IMR-90 (cell line): ENCODE results near the gene CYS1. TPM values are rescaled to one million over a fixed set of nuclear protein-coding genes. Genes with fewer than 3 reads are reported as not detected.

Experiments
- ATAC-seq: fragments of 200-7000 bp; cut with Tn5 transposase; 2 replicates; pipeline ENCODE4 v1.9.1; 2020; ENCODE audit warnings: low read depth, mild to moderate bottlenecking, moderate library complexity
- BruUV-seq: library from RNA; stranded (reverse); fragments of 400-500 nt; replicated peaks from 2 replicates; lab custom pipeline; 2021; lab: Mats Ljungman, UMichigan
- CTCF ChIA-PET: fragments of 300-600 bp; formaldehyde crosslinking; extraction: SDS; loops from one replicate; lab custom pipeline; 2021; ENCODE audit warnings: antibody characterized with exemption; lab: Yijun Ruan, JAX
- POLR2A ChIA-PET: fragments of 300-600 bp; sonication (Branson Sonifier 250); formaldehyde crosslinking; loops from one replicate; lab custom pipeline; 2022; ENCODE audit warnings: antibody characterized with exemption; ENCODE audit not compliant: unreplicated experiment; lab: Charles Lee
- DNase-seq: peaks from one replicate; pipeline ENCODE4 v3.0.0; 2013
- H2AFZ ChIP-seq: replicated peaks from 2 replicates; pipeline ENCODE3; 2013; ENCODE audit warnings: low read length, mild to moderate bottlenecking; ENCODE audit not compliant: poor library complexity
- H2AK5ac ChIP-seq: 2 replicates; pipeline ENCODE4 v1.6.1; 2013; ENCODE audit warnings: low read depth, low read length, inconsistent platforms
- H2AK9ac ChIP-seq: replicated peaks from 2 replicates; pipeline ENCODE3; 2013; ENCODE audit warnings: mild to moderate bottlenecking, low read depth, low read length, moderate library complexity; ENCODE audit not compliant: poor library complexity
- H2BK120ac ChIP-seq: 2 replicates; pipeline ENCODE4 v1.6.1; 2013; ENCODE audit warnings: low read depth, low read length, inconsistent platforms
- H2BK15ac ChIP-seq: 3 replicates; pipeline ENCODE4 v1.6.1; 2013; ENCODE audit warnings: low read depth, low read length, inconsistent platforms
- H2BK20ac ChIP-seq: 2 replicates; pipeline ENCODE4 v1.6.1; 2013; ENCODE audit warnings: low read depth, mild to moderate bottlenecking, inconsistent platforms, low read length, moderate library complexity
- H2BK5ac ChIP-seq: 2 replicates; pipeline ENCODE4 v1.6.1; 2013; ENCODE audit warnings: mild to moderate bottlenecking, low read depth, low read length, inconsistent platforms; ENCODE audit not compliant: poor library complexity, severe bottlenecking
- H3K14ac ChIP-seq: replicated peaks from 2 replicates; pipeline ENCODE4 v1.6.1; 2013; ENCODE audit warnings: low read depth, low read length, inconsistent platforms
- H3K18ac ChIP-seq: 2 replicates; pipeline ENCODE4 v1.6.1; 2013; ENCODE audit warnings: low read depth, low read length, control low read depth
- H3K23ac ChIP-seq: 2 replicates; pipeline ENCODE4 v1.6.1; 2013; ENCODE audit warnings: low read depth, low read length, inconsistent platforms
- H3K27ac ChIP-seq: 2 replicates; pipeline ENCODE4 v1.5.1; 2013; ENCODE audit warnings: mild to moderate bottlenecking, control low read depth, low read length; ENCODE audit not compliant: insufficient read depth
- H3K27me3 ChIP-seq: 2 replicates; pipeline ENCODE4 v1.6.1; 2013; ENCODE audit warnings: low read length; ENCODE audit not compliant: control insufficient read depth, insufficient read depth
- H3K36me3 ChIP-seq: 2 replicates; pipeline ENCODE4 v1.6.1; 2013; ENCODE audit warnings: low read length, mixed read lengths; ENCODE audit not compliant: control insufficient read depth, insufficient read depth
- H3K4ac ChIP-seq: 2 replicates; pipeline ENCODE4 v1.6.1; 2013; ENCODE audit warnings: low read depth, low read length, inconsistent platforms
- H3K4me1 ChIP-seq: 2 replicates; pipeline ENCODE4 v1.6.1; 2013; ENCODE audit warnings: low read length, mixed read lengths; ENCODE audit not compliant: control insufficient read depth, insufficient read depth
- H3K4me2 ChIP-seq: 2 replicates; pipeline ENCODE4 v1.6.1; 2013; ENCODE audit warnings: low read depth, mild to moderate bottlenecking, control low read depth, low read length, moderate library complexity
- H3K4me3 ChIP-seq: 2 replicates; pipeline ENCODE4 v1.5.1; 2013; ENCODE audit warnings: low read depth, mild to moderate bottlenecking, control low read depth, low read length, moderate library complexity; ENCODE audit not compliant: insufficient read depth
- H3K56ac ChIP-seq: 2 replicates; pipeline ENCODE4 v1.6.1; 2013; ENCODE audit warnings: low read length, inconsistent platforms; ENCODE audit not compliant: insufficient read depth; ENCODE audit errors: extremely low read depth
- H3K79me1 ChIP-seq, 2 experiments: 2 replicates each; pipeline ENCODE4 v1.6.1; 2013; ENCODE audit warnings: low read length in 2 of 2, inconsistent platforms in 1 of 2, low read depth in 1 of 2
- H3K9ac ChIP-seq: 2 replicates; pipeline ENCODE4 v1.6.1; 2013; ENCODE audit warnings: low read depth, low read length, control low read depth
- H3K9me1 ChIP-seq: 2 replicates; pipeline ENCODE4 v1.6.1; 2013; ENCODE audit warnings: low read length, inconsistent platforms; ENCODE audit not compliant: insufficient read depth
- H3K9me3 ChIP-seq: 2 replicates; pipeline ENCODE4 v1.6.1; 2013; ENCODE audit warnings: low read length; ENCODE audit not compliant: control insufficient read depth, insufficient read depth
- H4K20me1 ChIP-seq: 2 replicates; pipeline ENCODE4 v1.6.1; 2013; ENCODE audit warnings: low read length, inconsistent platforms; ENCODE audit not compliant: insufficient read depth
- H4K5ac ChIP-seq: 2 replicates; pipeline ENCODE4 v1.6.1; 2013; ENCODE audit warnings: mild to moderate bottlenecking, low read depth, low read length, control low read depth
- H4K8ac ChIP-seq, 2 experiments: 2 replicates each; pipeline ENCODE4 v1.6.1; 2013; ENCODE audit warnings: low read depth in 2 of 2, low read length in 2 of 2, control low read depth in 1 of 2, inconsistent platforms in 1 of 2
- H4K91ac ChIP-seq: 2 replicates; pipeline ENCODE4 v1.6.1; 2013; ENCODE audit warnings: low read depth, low read length, inconsistent platforms; ENCODE audit not compliant: insufficient read depth
- BHLHE40 ChIP-seq: fragments of 150-350 bp; IDR thresholded peaks from 2 replicates; pipeline ENCODE4 v1.6.1; 2016; ENCODE audit warnings: mild to moderate bottlenecking, low read depth, low read length
- CEBPB ChIP-seq: IDR thresholded peaks from 2 replicates; pipeline ENCODE4 v1.6.1; 2012; ENCODE audit warnings: low read depth, low read length, improper control_type of control experiment
- CHD1 ChIP-seq: IDR thresholded peaks from 2 replicates; pipeline ENCODE4 v1.6.1; 2012; ENCODE audit warnings: low read depth, low read length, improper control_type of control experiment
- CTCF ChIP-seq: conservative IDR thresholded peaks from 2 replicates; pipeline ENCODE4 v1.5.1; 2012; ENCODE audit warnings: mild to moderate bottlenecking, low read depth, low read length, improper control_type of control experiment
- ELK1 ChIP-seq: fragments of 150-350 bp; IDR thresholded peaks from 2 replicates; pipeline ENCODE4 v1.6.1; 2016; ENCODE audit warnings: low read depth, mild to moderate bottlenecking, low read length, moderate library complexity, borderline replicate concordance
- FOS ChIP-seq: fragments of 150-350 bp; IDR thresholded peaks from 2 replicates; pipeline ENCODE4 v1.6.1; 2016; ENCODE audit warnings: low read depth, low read length
- MAFK ChIP-seq: IDR thresholded peaks from 2 replicates; pipeline ENCODE4 v1.6.1; 2012; ENCODE audit warnings: low read depth, low read length, improper control_type of control experiment
- MAZ ChIP-seq: IDR thresholded peaks from 2 replicates; pipeline ENCODE4 v1.6.1; 2012; ENCODE audit warnings: low read depth, mild to moderate bottlenecking, low read length, improper control_type of control experiment, moderate library complexity, borderline replicate concordance
- MXI1 ChIP-seq: IDR thresholded peaks from 2 replicates; pipeline ENCODE4 v1.6.1; 2012; ENCODE audit warnings: low read depth, mild to moderate bottlenecking, low read length, moderate library complexity, borderline replicate concordance
- NFE2L2 ChIP-seq: fragments of 150-350 bp; IDR thresholded peaks from 2 replicates; pipeline ENCODE4 v1.6.1; 2016; ENCODE audit warnings: low read depth, mild to moderate bottlenecking, low read length
- POLR2A ChIP-seq: IDR thresholded peaks from 2 replicates; pipeline ENCODE4 v1.6.1; 2012; ENCODE audit warnings: mild to moderate bottlenecking, low read depth, low read length
- RAD21 ChIP-seq: IDR thresholded peaks from 2 replicates; pipeline ENCODE4 v1.6.1; 2012; ENCODE audit warnings: low read length, improper control_type of control experiment
- RCOR1 ChIP-seq: IDR thresholded peaks from 2 replicates; pipeline ENCODE4 v1.6.1; 2012; ENCODE audit warnings: mild to moderate bottlenecking, low read length, improper control_type of control experiment; ENCODE audit not compliant: insufficient replicate concordance
- RFX5 ChIP-seq: IDR thresholded peaks from 2 replicates; pipeline ENCODE4 v1.8.0; 2012; ENCODE audit warnings: low read depth, mild to moderate bottlenecking, low read length, moderate library complexity
- SMC3 ChIP-seq: fragments of 150-350 bp; IDR thresholded peaks from 2 replicates; pipeline ENCODE4 v1.6.1; 2016; ENCODE audit warnings: low read depth, mild to moderate bottlenecking, antibody characterized with exemption, low read length, moderate library complexity
- USF2 ChIP-seq: fragments of 150-350 bp; IDR thresholded peaks from 2 replicates; pipeline ENCODE4 v1.6.1; 2017; ENCODE audit warnings: mild to moderate bottlenecking, antibody characterized with exemption, low read length, low read depth
- WGBS, 2 experiments: methylation state at CpG; one replicate each; pipeline versions ENCODE4 v1.1.5 to v1.1.7; 2013; ENCODE audit warnings: missing lambda C conversion rate in 2 of 2; ENCODE audit not compliant: insufficient read length in 1 of 2; ENCODE audit errors: extremely low coverage in 2 of 2; 5-methylcytosine and 5-hydroxymethylcytosine counted together
- dilution Hi-C: fragments of 300-500 bp; cut with HindIII; formaldehyde crosslinking; loops from one replicate; pipeline ENCODE4 v1.14.3; 2018; ENCODE audit warnings: low sequenced_read_pairs; ENCODE audit not compliant: unreplicated experiment
- in situ Hi-C: fragments of 300-500 bp; cut with MboI; formaldehyde crosslinking; loops from 3 replicates; pipeline ENCODE4 v1.14.3; 2019; ENCODE audit warnings: low sequenced_read_pairs, inconsistent platforms, mixed read lengths
- intact Hi-C: fragments of 100-400 bp; cut with micrococcal nuclease; formaldehyde crosslinking; loops from 2 replicates; pipeline ENCODE4 v1.10.0; 2022
- polyA plus RNA-seq, 3 experiments: library from polyadenylated mRNA; depleted of rRNA; stranded (reverse); fragments of >200 nt; gene quantifications; 2 replicates each; pipeline ENCODE4 v1.2.3, GENCODE V29; 2012; ENCODE audit warnings: low replicate concordance in 1 of 3
- total RNA-seq: library from RNA; depleted of rRNA; stranded (reverse); fragments of >200 nt; gene quantifications from 2 replicates; pipeline ENCODE4 v1.2.3, GENCODE V29; 2012

Gene CYS1
- total and polyA plus RNA-seq, 2 of the 4 experiments (the other 2 are of a cell fraction), result under 0.01 to 0.12 TPM

GRCh38 chr2:10083692-10084211, 3.5 kb upstream of the CYS1 start:
- TF ChIP-seq MAFK, result no peak
- no peak for TF ChIP-seq MAZ
- TF ChIP-seq CEBPB, result no peak
- TF ChIP-seq RCOR1, result no peak
- TF ChIP-seq MXI1, result no peak
- no peak for TF ChIP-seq FOS
- no peak for TF ChIP-seq CHD1
- TF ChIP-seq USF2, result no peak
- TF ChIP-seq NFE2L2, result no peak
- no peak for TF ChIP-seq RAD21
- no peak for TF ChIP-seq SMC3
- no peak for TF ChIP-seq CTCF
- TF ChIP-seq RFX5, result no peak
- no peak for TF ChIP-seq ELK1
- TF ChIP-seq BHLHE40, result no peak
- no peak for TF ChIP-seq POLR2A
- H3K4me2 ChIP-seq, result no peak overlapping the region
- in situ Hi-C loops, result no loop called here
- H3K4me1 ChIP-seq, result 0 out of 2 replicates have a peak, but pooled peaks cover 2% of the 10 kb centered on the region
- H3K27ac ChIP-seq, result no peak overlapping the region
- no peak overlapping the region for H3K9ac ChIP-seq
- ATAC-seq (no peak), DNase-seq (no peak)
- no peak overlapping the region for H4K5ac ChIP-seq
- no peak overlapping the region for H2BK120ac ChIP-seq
- H2BK15ac ChIP-seq, result no peak overlapping the region
- H4K8ac ChIP-seq, result no peak overlapping the region
- no peak overlapping the region for H3K14ac ChIP-seq
- no peaks in the 10 kb centered on the region for H3K36me3 ChIP-seq
- H2AFZ ChIP-seq, result no peak overlapping the region
- BruUV-seq, result no TSS peak
- H3K4ac ChIP-seq, result no peak overlapping the region
- no peak overlapping the region for H2BK5ac ChIP-seq
- ChIA-PET POLR2A (no interaction called here), CTCF (interaction anchor here (1.2 kb wide), 1 partner anchor 14 kb away, joined by 6 read pairs; no protein-coding TSS in a partner anchor)
- H3K9me3 ChIP-seq, result no peaks in the 10 kb centered on the region
- no peak overlapping the region for H3K18ac ChIP-seq
- intact Hi-C loops, result no loop called here
- H3K23ac ChIP-seq, result no peak overlapping the region
- WGBS, 2 experiments, result 85% methylated on average over 4 of the region's 13 CpGs; no CpG with 5 or more reads in 1 of the 2 experiments
- H3K9me1 ChIP-seq, result no peaks in the 10 kb centered on the region
- no peak overlapping the region for H3K56ac ChIP-seq
- H2AK9ac ChIP-seq, result no peak overlapping the region
- no peak overlapping the region for H3K4me3 ChIP-seq
- H3K27me3 ChIP-seq, result peaks cover 60% of the 10 kb centered on the region
- no peaks in the 10 kb centered on the region for H3K79me1 ChIP-seq
- no peak overlapping the region for H2BK20ac ChIP-seq
- H4K20me1 ChIP-seq, result no peaks in the 10 kb centered on the region
- dilution Hi-C loops, result no loop called here
- no peak overlapping the region for H4K91ac ChIP-seq
- no peak overlapping the region for H2AK5ac ChIP-seq
